Activated CD4-positive, alpha-beta T cell treated with anti-CD3 and anti-CD28 coated beads for 4 hours (primary cell): ENCODE data around the gene FAM181A.

Source experiments
- DNase-seq, 2 donors: peaks; one replicate each; pipeline ENCODE4 v3.0.0-alpha.2; 2020

FAM181A gene

GRCh38 chr14:93965287-93965821, 38.2 kb downstream of the FAM181A start:
- no peak for DNase-seq

- DNase-seq = no peak
Observed at GRCh38 chr14:93965946-93966474, 38.9 kb downstream of the FAM181A start.

GRCh38 chr14:93967637-93968250, 40.6 kb downstream of the FAM181A start:
- DNase-seq = no peak

- no peak for DNase-seq
Observed at GRCh38 chr14:93969082-93969828, 42.1 kb downstream of the FAM181A start.

- peak; percentile 75 to 78 for DNase-seq
Observed at GRCh38 chr14:93970585-93970964, 43.4 kb downstream of the FAM181A start.

GRCh38 chr14:93970965-93971634, 44.0 kb downstream of the FAM181A start:
- peak in 1 of 2 donors; percentile 50 for DNase-seq

- DNase-seq = no peak
Observed at GRCh38 chr14:93971635-93972027, 44.5 kb downstream of the FAM181A start.

- DNase-seq = no peak
Observed at GRCh38 chr14:93972618-93973205, 45.6 kb downstream of the FAM181A start.

GRCh38 chr14:93973607-93974006, 46.5 kb downstream of the FAM181A start:
- DNase-seq = no peak

- DNase-seq = no peak
Observed at GRCh38 chr14:93974299-93974698, 47.2 kb downstream of the FAM181A start.

- no peak for DNase-seq
Observed at GRCh38 chr14:93974833-93975232, 47.7 kb downstream of the FAM181A start.

- peak in 1 of 2 donors; percentile 31 for DNase-seq
Observed at GRCh38 chr14:93975791-93976476, 48.8 kb downstream of the FAM181A start.

- DNase-seq = no peak
Observed at GRCh38 chr14:93976477-93977057, 49.4 kb downstream of the FAM181A start, which contains the start of gene ASB2. TSS of gene ASB2 (minus strand) at chr14:93976570. CDS start at chr14:93964539, 12,031 bp downstream.

GRCh38 chr14:93977171-93977570, 50.0 kb downstream of the FAM181A start:
- DNase-seq = no peak

GRCh38 chr14:93977790-93978581, 50.8 kb downstream of the FAM181A start:
- peak; percentile 70 to 79 for DNase-seq

GRCh38 chr14:93978735-93979134, 51.6 kb downstream of the FAM181A start:
- no peak for DNase-seq
